Measurements from ENCODE around the gene PRSS21.

DNA sequence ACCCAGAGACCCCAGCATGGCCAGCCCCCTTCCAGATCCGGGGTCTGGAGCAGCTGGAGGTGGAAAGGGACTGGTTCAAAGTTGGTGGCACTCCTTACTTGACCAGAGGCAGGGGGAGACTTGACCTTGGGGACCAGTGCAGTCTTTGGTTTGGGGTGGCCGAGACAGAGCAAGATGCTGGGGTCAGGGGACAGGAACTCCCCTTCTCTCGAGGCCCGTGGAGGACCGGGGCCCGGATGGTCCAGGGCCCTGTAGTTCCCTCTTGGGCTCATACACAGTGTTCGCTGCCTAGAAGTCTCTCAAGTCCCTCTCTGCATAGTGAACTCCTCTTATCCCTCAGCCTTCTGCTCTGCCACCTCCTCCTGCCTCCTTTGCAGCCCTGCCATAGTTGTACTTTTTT is 29.1 kb upstream of the PRSS21 start:
- TF ChIP-seq NR2F2 (IDR thresholded peaks at IDR 0.05) = no peak
- TF ChIP-seq, protein P1, sequence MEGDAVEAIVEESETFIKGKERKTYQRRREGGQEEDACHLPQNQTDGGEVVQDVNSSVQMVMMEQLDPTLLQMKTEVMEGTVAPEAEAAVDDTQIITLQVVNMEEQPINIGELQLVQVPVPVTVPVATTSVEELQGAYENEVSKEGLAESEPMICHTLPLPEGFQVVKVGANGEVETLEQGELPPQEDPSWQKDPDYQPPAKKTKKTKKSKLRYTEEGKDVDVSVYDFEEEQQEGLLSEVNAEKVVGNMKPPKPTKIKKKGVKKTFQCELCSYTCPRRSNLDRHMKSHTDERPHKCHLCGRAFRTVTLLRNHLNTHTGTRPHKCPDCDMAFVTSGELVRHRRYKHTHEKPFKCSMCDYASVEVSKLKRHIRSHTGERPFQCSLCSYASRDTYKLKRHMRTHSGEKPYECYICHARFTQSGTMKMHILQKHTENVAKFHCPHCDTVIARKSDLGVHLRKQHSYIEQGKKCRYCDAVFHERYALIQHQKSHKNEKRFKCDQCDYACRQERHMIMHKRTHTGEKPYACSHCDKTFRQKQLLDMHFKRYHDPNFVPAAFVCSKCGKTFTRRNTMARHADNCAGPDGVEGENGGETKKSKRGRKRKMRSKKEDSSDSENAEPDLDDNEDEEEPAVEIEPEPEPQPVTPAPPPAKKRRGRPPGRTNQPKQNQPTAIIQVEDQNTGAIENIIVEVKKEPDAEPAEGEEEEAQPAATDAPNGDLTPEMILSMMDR (IDR thresholded peaks at IDR 0.05; ENCODE audit: low read depth, low read length, missing input control) = no peak
- no peak for TF ChIP-seq EGR1 (IDR thresholded peaks at IDR 0.05; ENCODE audit: low read depth in 2 of 2)
- TF ChIP-seq, protein P2, sequence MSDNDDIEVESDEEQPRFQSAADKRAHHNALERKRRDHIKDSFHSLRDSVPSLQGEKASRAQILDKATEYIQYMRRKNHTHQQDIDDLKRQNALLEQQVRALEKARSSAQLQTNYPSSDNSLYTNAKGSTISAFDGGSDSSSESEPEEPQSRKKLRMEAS (IDR thresholded peaks at IDR 0.05) = no peak
- TF ChIP-seq GABPA (IDR thresholded peaks at IDR 0.05 in 1 of 2, conservative IDR thresholded peaks at IDR 0.05 in 1 of 2) = no peak
- TF ChIP-seq, protein P3, sequence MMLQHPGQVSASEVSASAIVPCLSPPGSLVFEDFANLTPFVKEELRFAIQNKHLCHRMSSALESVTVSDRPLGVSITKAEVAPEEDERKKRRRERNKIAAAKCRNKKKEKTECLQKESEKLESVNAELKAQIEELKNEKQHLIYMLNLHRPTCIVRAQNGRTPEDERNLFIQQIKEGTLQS (IDR thresholded peaks at IDR 0.05) = no peak
- no peak for TF ChIP-seq TAF1 (conservative IDR thresholded peaks at IDR 0.05)

All from liver (tissue), 3 donors.